ENCODE data around the gene TPM4.

DNA sequence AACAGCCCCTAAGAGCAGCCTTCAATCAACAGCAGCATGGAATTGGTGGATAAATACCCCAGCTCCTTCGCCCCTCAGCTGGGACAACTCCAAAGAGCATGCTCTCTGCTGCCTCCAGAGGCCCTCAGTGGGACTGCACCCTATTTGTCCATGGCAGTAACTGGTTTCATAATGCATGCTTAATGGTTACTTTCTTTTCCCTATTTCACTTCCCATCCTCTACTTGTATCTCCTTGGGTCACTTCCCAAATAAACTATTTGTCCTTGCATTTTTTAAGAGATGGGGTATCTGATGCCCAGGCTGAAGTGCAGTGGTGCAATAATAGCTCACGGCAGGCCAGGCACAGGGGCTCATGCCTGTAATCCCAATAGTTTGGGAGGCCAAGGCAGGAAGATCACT is 13.5 kb upstream of the TPM4 start:
- TF ChIP-seq, protein P1, sequence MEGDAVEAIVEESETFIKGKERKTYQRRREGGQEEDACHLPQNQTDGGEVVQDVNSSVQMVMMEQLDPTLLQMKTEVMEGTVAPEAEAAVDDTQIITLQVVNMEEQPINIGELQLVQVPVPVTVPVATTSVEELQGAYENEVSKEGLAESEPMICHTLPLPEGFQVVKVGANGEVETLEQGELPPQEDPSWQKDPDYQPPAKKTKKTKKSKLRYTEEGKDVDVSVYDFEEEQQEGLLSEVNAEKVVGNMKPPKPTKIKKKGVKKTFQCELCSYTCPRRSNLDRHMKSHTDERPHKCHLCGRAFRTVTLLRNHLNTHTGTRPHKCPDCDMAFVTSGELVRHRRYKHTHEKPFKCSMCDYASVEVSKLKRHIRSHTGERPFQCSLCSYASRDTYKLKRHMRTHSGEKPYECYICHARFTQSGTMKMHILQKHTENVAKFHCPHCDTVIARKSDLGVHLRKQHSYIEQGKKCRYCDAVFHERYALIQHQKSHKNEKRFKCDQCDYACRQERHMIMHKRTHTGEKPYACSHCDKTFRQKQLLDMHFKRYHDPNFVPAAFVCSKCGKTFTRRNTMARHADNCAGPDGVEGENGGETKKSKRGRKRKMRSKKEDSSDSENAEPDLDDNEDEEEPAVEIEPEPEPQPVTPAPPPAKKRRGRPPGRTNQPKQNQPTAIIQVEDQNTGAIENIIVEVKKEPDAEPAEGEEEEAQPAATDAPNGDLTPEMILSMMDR (IDR thresholded peaks at IDR 0.05): peak; percentile 48 to 83 (median 60)
- TF ChIP-seq POLR2A (IDR thresholded peaks at IDR 0.05): no peak

Measured in thyroid gland (tissue), 4 donors.